Measurements from ENCODE around the gene ATF7IP. TPM values are rescaled to one million over a fixed set of nuclear protein-coding genes. Genes with fewer than 3 reads are reported as not detected.

The ATF7IP gene
- total RNA-seq, 1 experiment from 2014 or later, result 32.0 TPM

GRCh38 chr12:14540801-14541462 lies 175.4 kb downstream of the ATF7IP start:
- DNase-seq (ENCODE audit: low read depth), result no peak
- in situ Hi-C loops (cut with HindIII; ENCODE audit: low pct_unique_long_range_greater_than_20kb, low sequenced_read_pairs), result no loop called here

- in situ Hi-C loops (cut with HindIII; ENCODE audit: low pct_unique_long_range_greater_than_20kb, low sequenced_read_pairs), result no loop called here
- no peak for DNase-seq (ENCODE audit: low read depth)
These were observed 180.0 kb downstream of the ATF7IP start for GRCh38 chr12:14545144-14546124.

DNA sequence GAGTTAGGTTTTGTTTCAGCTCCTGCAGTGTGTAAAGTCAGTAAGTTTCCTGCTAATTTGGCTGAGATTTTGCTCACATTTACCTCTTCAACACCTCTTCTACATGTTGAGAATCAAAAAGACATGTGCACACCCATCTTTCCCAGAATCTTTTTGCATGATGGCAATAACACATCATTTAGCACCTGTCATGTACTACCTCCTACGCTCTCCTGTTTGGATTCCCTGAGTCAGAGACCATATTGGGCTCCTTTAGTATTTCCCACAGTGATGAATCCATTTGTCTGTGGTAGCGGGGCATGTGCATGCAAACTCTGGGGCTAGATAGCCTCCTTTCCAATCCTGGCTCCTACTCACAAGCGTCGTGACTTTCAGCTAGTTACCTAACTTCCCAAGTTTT lies 182.1 kb downstream of the ATF7IP start:
- in situ Hi-C loops (cut with HindIII; ENCODE audit: low pct_unique_long_range_greater_than_20kb, low sequenced_read_pairs), result no loop called here

DNA sequence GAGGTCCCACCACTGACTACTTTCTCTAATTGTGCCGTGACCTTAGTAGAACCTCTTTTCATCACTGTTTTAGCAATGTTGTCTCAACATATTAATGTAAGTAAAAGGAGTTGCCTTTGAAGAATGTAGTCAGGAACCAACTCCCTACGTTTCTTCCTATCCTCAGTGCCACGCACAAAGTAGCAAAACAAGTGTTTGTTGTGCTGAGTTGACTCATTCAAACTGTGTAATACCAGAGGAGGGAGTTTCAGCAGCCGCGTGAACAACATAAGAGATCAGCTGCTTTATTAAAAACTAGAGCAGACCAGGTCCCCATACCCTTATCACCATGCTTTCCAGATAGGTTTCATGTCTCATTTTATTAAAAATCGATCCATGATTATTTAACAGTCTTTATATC lies 183.1 kb downstream of the ATF7IP start:
- in situ Hi-C loops (cut with HindIII; ENCODE audit: low pct_unique_long_range_greater_than_20kb, low sequenced_read_pairs), result no loop called here
- DNase-seq (ENCODE audit: low read depth), result no peak

More for the DNA sequence above, 182.1 kb downstream of the ATF7IP start:
- no peak for DNase-seq (ENCODE audit: low read depth)

Other genes with a start within 250 kb of the ATF7IP start
- 66.6 and 73.2 TPM in 2 replicates for gene PLBD1, start 202.2 kb downstream of the ATF7IP start, total RNA-seq (2014; rRNA removed; shearing (Covaris generic); ENCODE audit: low replicate concordance)

Data from Caki2 (cell line).